Hindlimb muscle (tissue), 1 donor: ENCODE data around the gene IL5. TPM values are rescaled to one million over a fixed set of nuclear protein-coding genes. Genes with fewer than 3 reads are reported as not detected.
A peak's percentile ranks its signal among the peaks of the same experiment; 100 is the strongest.
"Not testable (repeated sequence)": the region's sequence is repeated elsewhere in the genome, so short reads cannot be mapped to it uniquely, and the experiment has no call there.

Source experiments
- DNase-seq: peaks from one replicate; pipeline ENCODE4 v3.0.0-alpha.2; 2013
- polyA plus RNA-seq: library from polyadenylated mRNA; unstranded; fragments of 120-200 nt; gene quantifications from one replicate; pipeline ENCODE4 v1.2.1, GENCODE V29; 2013; ENCODE audit not compliant: insufficient read length

Gene IL5
- not detected for polyA plus RNA-seq

GRCh38 chr5:132543472-132544201 is at the start of gene IL5:
IL5 (minus strand) TSS chr5:132543522; CDS start chr5:132543478, 44 bp downstream.
- no peak for DNase-seq

- DNase-seq = no peak
Observed at GRCh38 chr5:132592521-132592920, 49.2 kb upstream of the IL5 start.

GRCh38 chr5:132591145-132591544 is 47.8 kb upstream of the IL5 start:
- DNase-seq = no peak

GRCh38 chr5:132589467-132589866 is 46.1 kb upstream of the IL5 start:
- DNase-seq = no peak

GRCh38 chr5:132586063-132586462 is 42.7 kb upstream of the IL5 start:
- no peak for DNase-seq

- not testable (repeated sequence) for DNase-seq
Observed at GRCh38 chr5:132584560-132584959, 41.2 kb upstream of the IL5 start.

- no peak for DNase-seq
Observed at GRCh38 chr5:132576123-132576522, 32.8 kb upstream of the IL5 start.

- no peak for DNase-seq
Observed at GRCh38 chr5:132566657-132567056, 23.3 kb upstream of the IL5 start.

GRCh38 chr5:132564555-132564954 is 21.2 kb upstream of the IL5 start:
- DNase-seq = not testable (repeated sequence)

GRCh38 chr5:132561601-132562000 is 18.3 kb upstream of the IL5 start:
- DNase-seq = no peak

GRCh38 chr5:132559383-132560060 is 16.2 kb upstream of the IL5 start:
- DNase-seq = no peak

- peak; percentile 34 for DNase-seq
Observed at GRCh38 chr5:132557478-132558172, 14.3 kb upstream of the IL5 start.

- DNase-seq = peak; percentile 92
Observed at GRCh38 chr5:132556763-132557477, 13.6 kb upstream of the IL5 start, which contains the start of gene RAD50. RAD50 (plus strand) TSS chr5:132556977; CDS start chr5:132557325, 348 bp downstream.

- DNase-seq = no peak
Observed at GRCh38 chr5:132556153-132556762, 12.9 kb upstream of the IL5 start.

GRCh38 chr5:132549576-132549975 is 6.3 kb upstream of the IL5 start:
- no peak for DNase-seq

GRCh38 chr5:132548834-132549233 is 5.5 kb upstream of the IL5 start:
- DNase-seq = not testable (repeated sequence)

GRCh38 chr5:132547269-132547668 is 3.9 kb upstream of the IL5 start:
- no peak for DNase-seq

GRCh38 chr5:132546108-132546507 is 2.8 kb upstream of the IL5 start:
- DNase-seq = no peak

- DNase-seq = no peak
Observed at GRCh38 chr5:132540764-132541163, 2.6 kb downstream of the IL5 start.

- no peak for DNase-seq
Observed at GRCh38 chr5:132540149-132540548, 3.2 kb downstream of the IL5 start.

GRCh38 chr5:132539716-132540115 is 3.6 kb downstream of the IL5 start:
- DNase-seq = no peak

GRCh38 chr5:132530946-132531345 is 12.4 kb downstream of the IL5 start:
- DNase-seq = no peak
